ENCODE data around the gene ASCC3. TPM values are rescaled to one million over a fixed set of nuclear protein-coding genes. Genes with fewer than 3 reads are reported as not detected.

Gene ASCC3
- total and polyA plus RNA-seq, 2 of the 4 experiments (the other 2 are of a cell fraction): 25.8 to 104 TPM

- Histone ChIP-seq H4K91ac (ENCODE audit: insufficient read depth, low read depth, low read length) (no peak overlapping the region), H2BK120ac (ENCODE audit: low read depth, low read length) (no peak overlapping the region), H3K9me1 (ENCODE audit: insufficient read depth, low read length) (no peaks in the 10 kb centered on the region), H3K4me1 (ENCODE audit: control insufficient read depth, insufficient read depth, low read length) (no peaks in the 10 kb centered on the region), H2AK9ac (replicated peaks; ENCODE audit: low read depth, low read length, poor library complexity) (no peak overlapping the region), H4K8ac (ENCODE audit: low read depth in 2 of 2, low read length in 2 of 2) (no peak overlapping the region), H2BK15ac (ENCODE audit: low read depth, low read length) (no peak overlapping the region), H3K27ac (ENCODE audit: insufficient read depth, low read length) (no peak overlapping the region), H3K4me3 (ENCODE audit: insufficient read depth, low read depth, low read length) (no peak overlapping the region), H2BK20ac (ENCODE audit: low read depth, low read length) (no peak overlapping the region), H2AFZ (replicated peaks; ENCODE audit: low read length, poor library complexity) (no peak overlapping the region), H3K79me1 (ENCODE audit: low read depth in 1 of 2, low read length in 2 of 2) (peaks cover 8 to 10% of the 10 kb centered on the region in 2 experiments; a peak in 2 of 4 replicates), H3K14ac (replicated peaks; ENCODE audit: low read depth, low read length) (no peak overlapping the region), H3K4me2 (ENCODE audit: low read depth, low read length) (no peak overlapping the region), H3K18ac (ENCODE audit: low read depth, low read length) (no peak overlapping the region), H3K4ac (ENCODE audit: low read depth, low read length) (no peak overlapping the region), H2BK5ac (ENCODE audit: low read depth, low read length, poor library complexity, severe bottlenecking) (no peak overlapping the region), H4K20me1 (ENCODE audit: insufficient read depth, low read length) (no peaks in the 10 kb centered on the region), H3K23ac (ENCODE audit: low read depth, low read length) (no peak overlapping the region), H3K27me3 (ENCODE audit: control insufficient read depth, insufficient read depth, low read length) (no peaks in the 10 kb centered on the region), H3K9me3 (ENCODE audit: control insufficient read depth, insufficient read depth, low read length) (no peaks in the 10 kb centered on the region), H3K56ac (ENCODE audit: extremely low read depth, insufficient read depth, low read length) (no peak overlapping the region), H2AK5ac (ENCODE audit: low read depth, low read length) (no peak overlapping the region), H3K36me3 (ENCODE audit: control insufficient read depth, insufficient read depth, low read length) (peaks cover 8% of the 10 kb centered on the region), H4K5ac (ENCODE audit: low read depth, low read length) (no peak overlapping the region), H3K9ac (ENCODE audit: low read depth, low read length) (no peak overlapping the region)
- in situ Hi-C loops (cut with MboI; ENCODE audit: low sequenced_read_pairs) (no loop called here), dilution Hi-C loops (cut with HindIII; ENCODE audit: low sequenced_read_pairs, unreplicated experiment) (no loop called here), intact Hi-C loops (cut with micrococcal nuclease) (no loop called here)
- BruUV-seq (replicated peaks): no TSS peak
- ChIA-PET CTCF (interaction anchor here (0.6 kb wide), 1 partner anchor 12 kb away, joined by 3 read pairs; no protein-coding TSS in a partner anchor), POLR2A (ENCODE audit: unreplicated experiment) (interaction anchor here (0.5 kb wide), 1 partner anchor 59 kb away, joined by 4 read pairs; no protein-coding TSS in a partner anchor)
- DNase-seq (no peak), ATAC-seq (ENCODE audit: low read depth) (no peak)
- TF ChIP-seq CTCF (conservative IDR thresholded peaks at IDR 0.05; ENCODE audit: low read depth, low read length) (no peak), BHLHE40 (IDR thresholded peaks at IDR 0.05; ENCODE audit: low read depth, low read length) (no peak), NFE2L2 (IDR thresholded peaks at IDR 0.05; ENCODE audit: low read depth, low read length) (no peak), MAFK (IDR thresholded peaks at IDR 0.05; ENCODE audit: low read depth, low read length) (no peak), MAZ (IDR thresholded peaks at IDR 0.05; ENCODE audit: borderline replicate concordance, low read depth, low read length) (no peak), RFX5 (IDR thresholded peaks at IDR 0.05; ENCODE audit: low read depth, low read length) (no peak), USF2 (IDR thresholded peaks at IDR 0.05; ENCODE audit: low read depth, low read length) (no peak), MXI1 (IDR thresholded peaks at IDR 0.05; ENCODE audit: borderline replicate concordance, low read depth, low read length) (no peak), CEBPB (IDR thresholded peaks at IDR 0.05; ENCODE audit: low read depth, low read length) (no peak), RCOR1 (IDR thresholded peaks at IDR 0.05; ENCODE audit: insufficient replicate concordance, low read length) (no peak), CHD1 (IDR thresholded peaks at IDR 0.05; ENCODE audit: low read depth, low read length) (no peak), POLR2A (IDR thresholded peaks at IDR 0.05; ENCODE audit: low read depth, low read length) (no peak), RAD21 (IDR thresholded peaks at IDR 0.05; ENCODE audit: low read length) (no peak), FOS (IDR thresholded peaks at IDR 0.05; ENCODE audit: low read depth, low read length) (no peak), SMC3 (IDR thresholded peaks at IDR 0.05; ENCODE audit: low read depth, low read length) (no peak), ELK1 (IDR thresholded peaks at IDR 0.05; ENCODE audit: borderline replicate concordance, low read depth, low read length) (no peak)
Measured at GRCh38 chr6:100856146-100856545, 25.0 kb downstream of the ASCC3 start.
